HS-5 (cell line): ENCODE measurements around the gene ENDOU.

Source experiments
- DNase-seq: peaks from one replicate; pipeline ENCODE4 v3.0.0-alpha.2; 2012; ENCODE audit warnings: low read depth

The ENDOU gene

DNA sequence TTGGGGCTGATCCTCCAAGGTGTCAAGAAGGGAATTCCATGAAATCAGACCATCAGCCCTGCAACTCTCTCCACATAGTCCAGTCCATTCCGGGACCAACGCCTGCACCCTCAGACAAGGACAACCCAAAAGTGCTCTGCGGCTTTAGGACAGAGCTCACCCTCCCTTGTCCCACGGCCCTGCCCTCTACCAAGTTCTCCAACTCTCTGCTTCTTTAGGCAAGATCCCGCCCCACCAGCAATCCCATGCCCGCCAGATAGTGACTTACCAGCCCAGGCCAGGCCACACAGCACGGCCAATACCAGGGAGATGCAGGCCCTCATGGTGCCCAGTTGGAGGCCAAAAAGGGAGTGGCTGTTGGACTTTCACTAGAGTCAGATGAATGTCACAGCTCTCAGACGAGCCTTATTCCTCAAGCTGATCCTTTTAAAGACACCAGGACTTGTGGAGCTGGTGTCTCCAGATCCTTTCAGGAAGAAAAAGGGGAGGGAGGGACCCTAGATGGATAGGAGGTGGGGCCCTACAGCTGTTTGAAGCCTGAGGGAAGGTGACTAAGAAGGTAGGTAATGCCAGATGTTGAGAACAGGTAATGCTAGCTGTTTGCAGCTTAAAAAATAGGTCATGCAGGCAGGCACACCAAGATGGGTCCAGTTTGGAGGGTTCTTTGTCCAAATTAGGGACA lies at the start of gene ENDOU:
Gene ENDOU, minus strand, starts transcription at position 400 of the 682 bp plus-strand sequence. Its CDS starts 77 bp downstream, at position 323.
- DNase-seq: no peak

- DNase-seq: no peak
These were observed 49.4 kb upstream of the ENDOU start for GRCh38 chr12:47774663-47775062.

- no peak for DNase-seq
These were observed 48.7 kb upstream of the ENDOU start for GRCh38 chr12:47773858-47774580.

- DNase-seq: no peak
These were observed 48.0 kb upstream of the ENDOU start, which contains the start of gene SLC48A1 for GRCh38 chr12:47773062-47773857. Gene SLC48A1 (plus strand): TSS chr12:47773238. CDS start chr12:47773305, 67 bp downstream.

DNA sequence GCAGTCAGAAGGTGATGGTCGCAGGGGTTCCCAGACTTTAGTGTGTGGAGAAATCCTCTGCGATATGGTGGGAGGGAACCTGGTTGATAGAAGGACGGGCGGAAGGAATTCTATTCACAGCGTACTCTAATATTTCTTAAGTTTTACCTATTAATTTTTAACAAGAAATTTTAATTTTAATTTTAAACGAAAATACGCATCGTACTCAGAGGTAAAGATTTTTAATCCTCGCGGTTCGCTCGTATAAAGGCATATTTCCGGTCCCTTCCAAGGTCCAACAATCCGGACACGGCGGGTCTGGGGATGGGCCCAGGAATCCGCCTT lies 47.4 kb upstream of the ENDOU start:
- DNase-seq: no peak

GRCh38 chr12:47772094-47772660 lies 46.9 kb upstream of the ENDOU start:
- no peak for DNase-seq

- no peak for DNase-seq
These were observed 46.0 kb upstream of the ENDOU start for GRCh38 chr12:47771304-47771703.

DNA sequence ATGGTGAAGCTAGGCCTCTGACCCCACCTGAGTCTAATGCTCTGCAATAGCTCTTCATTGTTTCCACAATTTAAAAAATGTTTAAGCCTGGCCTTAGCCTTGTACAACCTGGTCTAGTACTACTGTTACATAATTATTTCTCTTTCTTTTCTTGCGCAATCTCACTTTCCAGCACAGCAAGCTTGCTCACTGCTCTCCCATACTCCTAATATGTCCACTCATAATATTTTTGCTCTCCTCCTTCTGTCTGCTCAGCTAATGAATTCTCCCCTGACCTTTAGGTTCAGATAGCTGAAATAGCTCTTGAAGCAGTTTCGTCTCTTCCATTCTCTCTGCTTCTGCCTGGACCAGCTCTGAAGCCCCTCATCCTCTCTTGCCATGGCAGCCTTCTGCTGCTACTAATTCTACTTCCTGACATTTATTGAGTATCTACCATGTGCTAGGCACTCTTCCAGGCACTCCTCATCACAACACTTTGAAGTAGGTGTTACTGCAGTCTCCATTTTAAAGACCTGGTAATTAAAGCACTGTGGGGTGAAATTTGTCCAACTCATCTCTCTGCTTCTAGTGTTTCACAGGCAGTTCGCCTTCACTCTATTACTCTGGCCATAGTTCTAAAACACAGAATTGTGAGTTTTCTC lies 44.9 kb upstream of the ENDOU start:
- no peak for DNase-seq

DNA sequence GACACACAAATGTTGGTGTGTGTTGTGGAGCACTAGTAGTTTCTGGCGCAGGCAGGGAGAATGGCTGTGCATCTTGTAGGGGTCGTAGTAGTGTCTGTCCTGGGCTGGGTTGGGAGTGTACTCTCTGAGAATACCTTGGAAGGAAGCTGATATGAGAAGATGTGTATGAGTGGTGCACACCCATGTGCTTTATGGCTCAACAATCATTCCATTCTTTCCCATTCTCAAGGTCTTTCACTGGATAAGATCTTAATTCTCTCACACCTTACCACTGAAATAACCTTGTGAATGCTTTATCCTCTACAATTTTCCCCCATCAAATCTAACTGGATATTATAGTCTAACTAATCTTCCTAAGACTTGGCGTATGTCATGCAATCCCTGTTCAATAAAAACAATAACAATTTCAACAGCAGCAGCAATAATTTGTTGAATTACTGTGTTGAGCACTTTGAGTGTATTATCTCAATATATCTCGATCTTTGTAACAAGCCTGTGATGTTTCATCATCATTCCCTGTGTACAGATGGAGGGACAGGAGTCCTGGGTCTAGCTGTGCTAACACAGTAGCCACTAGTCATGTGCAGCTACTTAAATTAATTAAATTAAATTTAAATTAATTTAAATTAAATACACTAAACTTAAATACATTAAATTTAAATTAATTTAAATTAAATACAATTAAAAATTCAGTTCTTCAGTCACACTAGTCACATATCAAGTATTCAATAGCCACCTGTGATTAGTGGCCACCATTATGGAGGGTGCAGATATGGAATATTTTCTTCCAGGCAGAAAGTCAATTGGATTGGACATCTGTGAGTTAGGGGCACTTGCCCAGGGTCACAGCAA lies 44.2 kb upstream of the ENDOU start:
- no peak for DNase-seq

GRCh38 chr12:47768323-47768811 lies 43.1 kb upstream of the ENDOU start:
- DNase-seq: peak; percentile 57

GRCh38 chr12:47767216-47767724 lies 42.0 kb upstream of the ENDOU start:
- no peak for DNase-seq

- DNase-seq: no peak
These were observed 41.4 kb upstream of the ENDOU start for GRCh38 chr12:47766502-47767215.

DNA sequence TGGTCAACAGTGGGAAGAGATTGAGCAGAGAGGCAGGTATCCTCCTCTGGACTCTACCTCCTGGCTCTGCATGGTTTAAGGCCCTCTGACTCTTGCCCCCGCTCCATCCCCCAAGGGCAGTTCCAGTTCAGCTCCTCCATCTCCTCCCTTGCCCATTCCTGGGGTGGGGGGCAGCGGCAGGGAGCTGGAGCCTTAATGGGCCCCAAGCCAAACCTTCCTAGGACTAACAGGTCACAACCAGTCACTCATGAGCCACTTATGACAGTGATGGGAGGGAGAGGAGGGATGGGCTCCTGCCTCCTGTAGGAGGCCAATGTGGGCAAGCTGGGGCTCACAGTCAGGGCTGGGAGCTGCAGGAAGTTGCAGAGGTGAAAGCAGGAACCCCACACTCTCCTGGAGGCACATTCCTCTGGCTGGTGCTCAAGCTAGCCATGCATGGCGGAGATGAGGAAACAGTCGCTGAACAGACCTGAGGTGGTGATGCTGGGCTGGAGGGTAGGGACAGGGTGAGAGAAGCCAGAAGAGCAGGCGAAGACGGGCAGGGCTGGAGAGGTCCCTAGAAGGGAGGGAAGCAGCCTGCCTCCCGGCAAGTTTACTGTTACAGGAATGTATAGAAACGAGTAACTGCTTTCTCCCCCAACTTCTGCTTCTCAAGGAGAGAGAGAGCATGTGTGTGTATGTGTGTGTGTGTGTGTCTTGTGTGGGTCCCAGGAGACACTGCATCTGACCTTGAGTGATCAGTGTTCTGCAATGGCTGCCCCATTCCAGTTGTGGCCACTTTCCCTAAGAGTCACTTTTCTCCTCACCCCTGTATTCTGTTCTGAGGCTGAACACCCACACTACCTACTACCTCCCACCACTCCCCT lies 38.4 kb upstream of the ENDOU start:
- no peak for DNase-seq

DNA sequence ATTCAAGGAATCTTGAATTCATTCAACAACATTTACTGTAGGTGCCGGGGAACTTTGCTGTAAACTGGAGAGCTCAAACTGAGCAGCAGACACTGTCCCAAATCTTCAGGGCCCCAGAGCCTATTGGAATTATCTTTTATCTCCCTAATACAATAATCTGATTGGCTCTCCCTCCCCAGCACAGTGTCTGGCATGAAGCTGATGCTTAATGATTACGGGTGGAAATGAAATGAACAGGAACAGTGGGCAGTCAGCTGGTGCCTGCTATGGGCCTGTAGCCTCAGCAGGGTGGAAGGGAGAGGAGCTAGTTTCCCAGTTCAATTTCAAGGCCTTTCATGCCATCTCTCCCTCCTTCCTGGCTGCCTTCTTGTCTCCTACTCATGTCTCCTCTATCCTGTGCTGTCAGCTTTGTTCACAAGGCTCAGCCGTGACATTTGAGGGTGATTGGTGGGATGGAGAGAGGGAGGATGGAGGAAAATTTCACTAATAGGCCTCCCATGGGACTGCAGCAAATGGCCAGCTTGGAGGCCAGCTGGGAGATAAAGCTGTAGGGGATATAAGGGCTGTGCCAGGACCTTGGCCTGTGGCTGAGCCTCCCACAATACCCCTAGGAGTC lies 37.7 kb upstream of the ENDOU start:
- DNase-seq: no peak

DNA sequence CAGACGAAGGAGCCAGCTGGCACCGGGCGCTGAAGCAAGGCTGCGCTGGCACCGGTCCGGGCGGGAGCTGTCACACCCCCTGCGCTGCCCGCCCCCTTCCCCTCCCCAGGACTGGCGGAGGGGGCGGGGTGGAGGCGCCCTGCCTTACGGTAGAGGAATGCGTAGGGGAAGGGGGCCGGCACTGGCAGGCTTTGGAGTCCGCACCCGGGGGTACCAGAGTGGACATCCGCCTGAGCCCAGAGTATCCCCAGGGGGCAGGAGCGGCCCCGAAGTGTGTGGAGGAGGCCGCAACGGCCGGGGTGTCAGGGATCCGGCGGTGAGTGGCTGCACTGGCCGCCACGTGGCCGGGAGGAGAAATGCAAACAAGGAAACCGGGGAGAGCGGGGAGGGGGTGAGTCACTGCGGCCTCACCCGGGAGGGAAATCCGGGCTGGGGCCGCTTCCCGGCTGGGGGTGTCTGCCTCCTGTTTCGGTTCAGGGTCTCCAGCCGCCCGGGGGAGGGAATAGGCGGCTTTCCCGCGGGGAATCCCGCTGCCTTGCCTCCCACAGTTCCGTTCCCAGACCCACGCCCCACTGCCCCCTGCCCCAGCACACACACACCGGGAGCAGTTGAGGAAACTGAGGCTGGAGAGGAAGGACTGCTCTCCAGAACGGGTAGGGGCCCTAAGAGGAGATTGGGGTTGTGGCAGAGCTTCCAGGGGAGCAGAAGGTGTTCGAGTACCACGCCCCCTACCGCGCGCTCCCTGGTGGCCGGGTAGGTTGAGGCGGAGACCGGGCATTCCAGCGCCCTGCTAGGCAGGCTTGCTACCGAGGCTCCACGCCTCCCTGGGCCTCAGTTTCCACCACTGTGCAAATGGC lies 33.8 kb upstream of the ENDOU start, which contains the start of gene RAPGEF3:
Gene RAPGEF3, minus strand, starts transcription at position 47 of the 857 bp plus-strand sequence. CDS start 324 bp downstream, outside the sequence.
- peak; percentile 49 for DNase-seq

- no peak for DNase-seq
These were observed 33.2 kb upstream of the ENDOU start for GRCh38 chr12:47758584-47758833.

DNA sequence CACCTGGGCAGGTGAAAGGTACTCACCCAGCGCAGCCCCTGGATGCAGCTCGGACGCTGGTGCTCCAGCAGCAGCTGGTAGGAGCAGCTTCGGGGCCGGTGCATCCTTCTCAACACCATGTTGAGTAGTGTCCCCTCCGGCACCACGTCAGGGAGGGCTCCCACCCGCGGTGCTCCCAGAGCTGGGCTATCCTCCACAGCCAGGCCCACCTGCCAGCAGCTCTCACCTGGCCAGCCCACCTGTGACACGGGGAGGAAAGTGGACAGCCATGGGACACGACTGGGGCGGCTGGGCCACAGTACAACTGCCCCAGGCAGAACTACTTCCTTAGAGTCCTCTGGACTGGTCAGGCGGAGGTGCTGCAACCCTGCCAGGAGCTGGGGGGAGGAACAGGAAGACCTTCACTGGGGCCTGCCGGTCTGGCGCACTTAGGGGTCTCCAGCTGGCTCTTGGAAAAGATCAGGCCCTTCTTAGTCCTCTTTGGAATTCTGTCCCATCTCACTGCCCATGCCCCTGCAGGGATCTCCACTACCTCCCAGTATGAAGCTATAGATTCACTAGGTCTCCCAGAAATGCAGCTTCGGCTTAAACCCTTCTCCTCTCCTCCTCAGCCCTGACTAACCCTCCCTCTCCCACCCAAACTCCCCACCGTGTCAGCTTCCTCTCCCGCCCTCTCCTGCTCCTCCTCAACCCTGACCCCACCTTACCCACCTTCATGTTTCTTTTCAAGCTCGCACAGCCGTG lies 32.7 kb upstream of the ENDOU start:
- DNase-seq: no peak
